SU-DHL-6 (cell line): ENCODE results near the gene ITGA6.
A peak's percentile ranks its signal among the peaks of the same experiment; 100 is the strongest.

Experiments
- H2AFZ ChIP-seq: fragments of 200-600 bp; sonication (generic); 2 replicates; pipeline ENCODE4 v1.6.1; 2014; ENCODE audit warnings: low read depth, mild to moderate bottlenecking, moderate library complexity, mixed read lengths, antibody characterized with exemption, low read length; ENCODE audit not compliant: severe bottlenecking
- H3F3A ChIP-seq: fragments of 200-600 bp; shearing (Covaris generic); 2 replicates; pipeline ENCODE4 v1.6.0; 2016; ENCODE audit warnings: antibody characterized with exemption, mild to moderate bottlenecking; ENCODE audit not compliant: insufficient read depth
- H3K27ac ChIP-seq: fragments of 200-600 bp; sonication (generic); 2 replicates; pipeline ENCODE4 v1.5.1; 2016; ENCODE audit warnings: low read depth, mild to moderate bottlenecking, low read length, moderate library complexity, mixed read lengths
- H3K27me3 ChIP-seq: fragments of 200-600 bp; sonication (generic), shearing (Covaris generic); 2 replicates; pipeline ENCODE4 v1.6.0; 2014; ENCODE audit warnings: mild to moderate bottlenecking, low read length
- H3K36me3 ChIP-seq: fragments of 200-600 bp; sonication (generic); 2 replicates; pipeline ENCODE4 v1.6.1; 2014; ENCODE audit warnings: mild to moderate bottlenecking, low read length, mixed read lengths
- H3K4me2 ChIP-seq: fragments of 300-600, 200-600 bp; shearing (Covaris generic), sonication (generic); 2 replicates; pipeline ENCODE4 v1.6.0; 2014; ENCODE audit warnings: low read length, low read depth, mild to moderate bottlenecking; ENCODE audit not compliant: poor library complexity, severe bottlenecking
- H3K4me3 ChIP-seq: fragments of 200-600 bp; sonication (generic); 2 replicates; pipeline ENCODE4 v1.5.1; 2014; ENCODE audit warnings: antibody characterized with exemption, low read length, mild to moderate bottlenecking, mixed read lengths; ENCODE audit not compliant: insufficient read depth, poor library complexity, severe bottlenecking
- H3K79me2 ChIP-seq: fragments of 200-600 bp; sonication (generic); 2 replicates; pipeline ENCODE4 v1.6.1; 2014; ENCODE audit warnings: mild to moderate bottlenecking, low read length, moderate library complexity; ENCODE audit not compliant: insufficient read depth
- H3K9ac ChIP-seq: fragments of 200-600 bp; sonication (generic); 2 replicates; pipeline ENCODE4 v1.7.0; 2014; ENCODE audit warnings: mild to moderate bottlenecking, low read length
- H3K9me2 ChIP-seq: fragments of 200-600 bp; sonication (generic); replicated peaks from 2 replicates; pipeline ENCODE4 v1.6.1; 2014; ENCODE audit warnings: low read length; ENCODE audit not compliant: insufficient read depth
- H3K9me3 ChIP-seq: fragments of 200-600 bp; sonication (generic); 2 replicates; pipeline ENCODE4 v1.6.1; 2014; ENCODE audit warnings: low read length, mixed read lengths; ENCODE audit not compliant: insufficient read depth
- H4K20me1 ChIP-seq: fragments of 200-600 bp; sonication (generic); 2 replicates; pipeline ENCODE4 v1.6.1; 2014; ENCODE audit warnings: low read depth, mild to moderate bottlenecking, antibody characterized with exemption, low read length, moderate library complexity, mixed read lengths
- EZH2phosphoT487 ChIP-seq: fragments of 200-600 bp; sonication (generic), shearing (Covaris generic); conservative IDR thresholded peaks from 2 replicates; pipeline ENCODE4 v1.6.1; 2018; ENCODE audit warnings: mild to moderate bottlenecking, antibody characterized with exemption, low read length, moderate library complexity, mixed read lengths
- TF ChIP-seq, protein P1 (sequence below): fragments of 200-600 bp; sonication (generic); IDR thresholded peaks from one replicate; pipeline ENCODE4 v1.5.1; 2017; ENCODE audit warnings: antibody characterized with exemption, mild to moderate bottlenecking, low read length, moderate library complexity; ENCODE audit not compliant: insufficient read depth, poor library complexity, severe bottlenecking

The ITGA6 gene

DNA sequence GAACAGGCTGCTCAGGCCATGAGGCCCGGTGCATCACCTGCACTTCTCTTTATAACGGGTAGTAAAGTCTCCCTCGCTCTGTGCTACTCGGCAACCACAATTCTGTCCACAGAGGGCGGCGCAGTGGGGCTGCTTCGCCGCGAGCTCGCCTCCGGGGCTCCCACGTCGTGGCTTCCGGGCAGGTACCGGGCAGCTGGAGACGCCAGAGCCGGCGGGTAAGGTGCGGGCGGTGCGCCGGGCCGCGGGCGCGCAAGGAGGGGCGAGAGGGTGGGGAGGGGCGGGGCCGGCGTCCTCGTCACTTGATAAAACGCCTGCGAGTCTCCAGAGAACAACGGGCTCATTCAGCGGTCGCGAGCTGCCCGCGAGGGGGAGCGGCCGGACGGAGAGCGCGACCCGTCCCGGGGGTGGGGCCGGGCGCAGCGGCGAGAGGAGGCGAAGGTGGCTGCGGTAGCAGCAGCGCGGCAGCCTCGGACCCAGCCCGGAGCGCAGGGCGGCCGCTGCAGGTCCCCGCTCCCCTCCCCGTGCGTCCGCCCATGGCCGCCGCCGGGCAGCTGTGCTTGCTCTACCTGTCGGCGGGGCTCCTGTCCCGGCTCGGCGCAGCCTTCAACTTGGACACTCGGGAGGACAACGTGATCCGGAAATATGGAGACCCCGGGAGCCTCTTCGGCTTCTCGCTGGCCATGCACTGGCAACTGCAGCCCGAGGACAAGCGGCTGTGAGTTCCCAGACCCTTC, at the start of gene ITGA6:
ITGA6 (plus strand) TSS at position 331 of the 734 bp plus-strand sequence.
- peak within 1 kb of the TSS; percentile 86 for H3K4me2 ChIP-seq
- no peaks in the 10 kb centered on the region for H3K9me3 ChIP-seq
- peak within 1 kb of the TSS; percentile 53 for H3K9ac ChIP-seq
- H3K36me3 ChIP-seq: no peaks in the 10 kb centered on the region
- H3F3A ChIP-seq: no peaks in the 10 kb centered on the region
- H2AFZ ChIP-seq: peak within 1 kb of the TSS; percentile 87
- no peaks in the 10 kb centered on the region for H3K9me2 ChIP-seq
- H3K27ac ChIP-seq: no peak within 1 kb of the TSS
- TF ChIP-seq, protein P1, sequence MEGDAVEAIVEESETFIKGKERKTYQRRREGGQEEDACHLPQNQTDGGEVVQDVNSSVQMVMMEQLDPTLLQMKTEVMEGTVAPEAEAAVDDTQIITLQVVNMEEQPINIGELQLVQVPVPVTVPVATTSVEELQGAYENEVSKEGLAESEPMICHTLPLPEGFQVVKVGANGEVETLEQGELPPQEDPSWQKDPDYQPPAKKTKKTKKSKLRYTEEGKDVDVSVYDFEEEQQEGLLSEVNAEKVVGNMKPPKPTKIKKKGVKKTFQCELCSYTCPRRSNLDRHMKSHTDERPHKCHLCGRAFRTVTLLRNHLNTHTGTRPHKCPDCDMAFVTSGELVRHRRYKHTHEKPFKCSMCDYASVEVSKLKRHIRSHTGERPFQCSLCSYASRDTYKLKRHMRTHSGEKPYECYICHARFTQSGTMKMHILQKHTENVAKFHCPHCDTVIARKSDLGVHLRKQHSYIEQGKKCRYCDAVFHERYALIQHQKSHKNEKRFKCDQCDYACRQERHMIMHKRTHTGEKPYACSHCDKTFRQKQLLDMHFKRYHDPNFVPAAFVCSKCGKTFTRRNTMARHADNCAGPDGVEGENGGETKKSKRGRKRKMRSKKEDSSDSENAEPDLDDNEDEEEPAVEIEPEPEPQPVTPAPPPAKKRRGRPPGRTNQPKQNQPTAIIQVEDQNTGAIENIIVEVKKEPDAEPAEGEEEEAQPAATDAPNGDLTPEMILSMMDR: no peak
- TF ChIP-seq EZH2phosphoT487: no peak
- no peaks in the 10 kb centered on the region for H4K20me1 ChIP-seq
- no peaks in the 10 kb centered on the region for H3K79me2 ChIP-seq
- H3K27me3 ChIP-seq: no peaks in the 10 kb centered on the region
- H3K4me3 ChIP-seq: peak within 1 kb of the TSS; percentile 67

DNA sequence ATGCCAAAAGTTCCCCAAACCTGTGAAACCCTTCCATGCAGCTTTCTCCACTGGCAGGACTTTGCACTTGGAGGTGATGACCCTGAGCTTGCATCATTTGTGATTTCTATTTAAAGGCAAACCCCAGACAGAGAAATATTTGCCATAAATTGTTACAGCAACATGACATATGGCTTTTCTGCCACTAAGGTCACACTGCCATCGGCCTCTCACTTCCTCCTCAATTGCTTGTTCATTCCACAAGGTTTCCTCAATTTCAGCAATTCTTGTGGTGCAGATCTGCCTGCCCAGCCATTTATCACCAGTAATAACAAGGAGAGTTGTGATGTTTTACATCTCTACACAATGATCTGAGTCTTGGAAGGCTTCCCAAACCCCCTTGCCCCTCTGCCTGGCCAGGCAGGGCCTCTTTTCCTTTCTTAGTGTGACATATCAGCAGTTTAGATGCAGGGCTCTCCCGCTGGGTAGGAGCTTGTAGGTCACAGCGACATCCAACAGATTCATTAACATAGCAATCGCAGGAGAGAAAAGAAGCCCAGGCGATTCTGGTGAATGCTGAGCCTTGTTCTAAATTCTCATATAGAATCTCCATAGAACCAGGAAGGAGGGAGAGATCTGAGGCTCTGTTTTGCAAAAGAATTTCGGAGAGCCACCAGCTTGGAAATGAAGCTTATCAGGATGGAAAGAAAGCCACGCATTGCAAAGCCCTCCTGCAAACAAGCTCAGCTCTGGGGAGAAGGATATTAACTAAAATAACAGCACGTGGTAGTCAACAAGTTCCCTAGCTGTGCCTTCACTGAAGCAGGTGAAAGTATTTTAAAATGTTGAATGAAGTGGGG, 46.7 kb upstream of the ITGA6 start:
- Histone ChIP-seq H3K4me3 (no peak overlapping the region), H3K9me3 (no peaks in the 10 kb centered on the region), H3F3A (no peaks in the 10 kb centered on the region), H3K9ac (no peak overlapping the region), H3K4me2 (no peak overlapping the region), H3K36me3 (no peaks in the 10 kb centered on the region), H4K20me1 (no peaks in the 10 kb centered on the region), H3K27ac (no peak overlapping the region), H2AFZ (no peak overlapping the region), H3K79me2 (no peaks in the 10 kb centered on the region), H3K27me3 (no peaks in the 10 kb centered on the region), H3K9me2 (no peaks in the 10 kb centered on the region)
- no peak for TF ChIP-seq EZH2phosphoT487
- TF ChIP-seq, protein P1: no peak

DNA sequence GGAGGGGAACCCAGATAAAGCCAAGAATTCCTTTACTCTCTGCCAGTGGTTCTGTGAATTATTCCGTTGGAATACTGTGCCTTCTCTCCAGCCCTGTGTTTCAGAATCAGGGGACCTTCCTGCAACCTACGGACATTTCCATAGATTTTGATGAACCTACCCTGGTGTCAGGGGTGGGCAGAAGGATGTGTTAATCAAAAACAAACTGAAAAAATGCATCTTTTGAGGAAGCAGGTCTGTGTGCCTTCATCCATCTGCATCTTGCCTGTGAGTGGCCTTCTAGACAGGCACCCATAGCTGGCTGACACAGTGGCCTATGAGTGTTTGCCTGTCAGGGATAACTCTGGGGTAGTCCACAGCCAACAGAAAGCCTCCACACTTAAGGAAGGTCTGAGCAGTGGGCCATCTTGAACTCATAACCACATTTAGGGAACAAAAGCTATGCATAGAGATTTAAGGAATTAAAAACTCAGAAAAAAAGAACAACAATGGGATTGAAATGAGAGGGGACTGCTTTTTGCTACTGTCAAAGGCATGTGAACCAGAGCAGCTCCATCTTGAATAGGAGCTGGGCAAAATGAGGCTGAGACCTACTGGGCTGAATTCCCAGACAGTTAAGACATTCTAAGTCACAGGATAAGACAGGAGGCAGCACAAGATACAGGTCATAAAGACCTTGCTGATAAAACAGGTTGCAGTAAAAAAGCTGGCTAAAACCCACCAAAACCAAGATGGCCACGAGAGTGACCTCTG, 45.9 kb upstream of the ITGA6 start:
- Histone ChIP-seq H3F3A (no peaks in the 10 kb centered on the region), H3K27me3 (no peaks in the 10 kb centered on the region), H3K4me3 (no peak overlapping the region), H3K9ac (no peak overlapping the region), H3K36me3 (no peaks in the 10 kb centered on the region), H3K9me3 (no peaks in the 10 kb centered on the region), H3K79me2 (no peaks in the 10 kb centered on the region), H4K20me1 (no peaks in the 10 kb centered on the region), H3K9me2 (no peaks in the 10 kb centered on the region), H3K27ac (no peak overlapping the region), H3K4me2 (no peak overlapping the region), H2AFZ (no peak overlapping the region)
- no peak for TF ChIP-seq EZH2phosphoT487
- TF ChIP-seq, protein P1: no peak
